ENCODE measurements around the gene PPFIA1.

GRCh38 chr11:70416881-70417280 lies 146.4 kb downstream of the PPFIA1 start:
- TF ChIP-seq, protein P1, sequence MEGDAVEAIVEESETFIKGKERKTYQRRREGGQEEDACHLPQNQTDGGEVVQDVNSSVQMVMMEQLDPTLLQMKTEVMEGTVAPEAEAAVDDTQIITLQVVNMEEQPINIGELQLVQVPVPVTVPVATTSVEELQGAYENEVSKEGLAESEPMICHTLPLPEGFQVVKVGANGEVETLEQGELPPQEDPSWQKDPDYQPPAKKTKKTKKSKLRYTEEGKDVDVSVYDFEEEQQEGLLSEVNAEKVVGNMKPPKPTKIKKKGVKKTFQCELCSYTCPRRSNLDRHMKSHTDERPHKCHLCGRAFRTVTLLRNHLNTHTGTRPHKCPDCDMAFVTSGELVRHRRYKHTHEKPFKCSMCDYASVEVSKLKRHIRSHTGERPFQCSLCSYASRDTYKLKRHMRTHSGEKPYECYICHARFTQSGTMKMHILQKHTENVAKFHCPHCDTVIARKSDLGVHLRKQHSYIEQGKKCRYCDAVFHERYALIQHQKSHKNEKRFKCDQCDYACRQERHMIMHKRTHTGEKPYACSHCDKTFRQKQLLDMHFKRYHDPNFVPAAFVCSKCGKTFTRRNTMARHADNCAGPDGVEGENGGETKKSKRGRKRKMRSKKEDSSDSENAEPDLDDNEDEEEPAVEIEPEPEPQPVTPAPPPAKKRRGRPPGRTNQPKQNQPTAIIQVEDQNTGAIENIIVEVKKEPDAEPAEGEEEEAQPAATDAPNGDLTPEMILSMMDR (conservative IDR thresholded peaks at IDR 0.05): no peak
- TF ChIP-seq ZFX (IDR thresholded peaks at IDR 0.05): no peak

All from C4-2B (cell line).